ENCODE measurements around the gene AHCYL2.

DNA sequence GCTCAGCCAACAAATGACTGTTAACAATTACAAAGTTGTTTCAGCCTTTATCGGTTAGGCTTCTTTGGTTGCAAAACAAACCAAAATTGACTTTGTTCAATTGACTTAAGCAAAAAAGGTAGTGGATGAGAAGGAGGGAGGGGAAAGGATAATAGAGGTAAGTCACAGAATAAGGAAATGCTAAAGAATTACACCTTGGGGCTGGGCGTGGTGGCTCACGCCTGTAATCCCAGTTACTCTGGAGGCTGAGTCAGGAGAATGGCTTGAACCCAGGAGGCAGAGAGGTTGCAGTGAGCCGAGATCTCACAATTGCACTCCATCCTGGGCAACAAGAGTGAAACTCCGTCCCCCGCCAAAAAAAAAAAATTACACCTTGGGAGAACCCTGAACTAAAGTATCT is 41.4 kb downstream of the AHCYL2 start:
- TF ChIP-seq CTCF (IDR thresholded peaks at IDR 0.05; ENCODE audit: low read length) = no peak
- TF ChIP-seq EZH2 (IDR thresholded peaks at IDR 0.05; ENCODE audit: borderline replicate concordance, low read length) = no peak

Measured in OCI-LY1 (cell line).